Loucy (cell line): ENCODE results near the gene FOXF1.

Source experiments
- CTCF ChIP-seq: fragments of 200-600 bp; sonication (generic); conservative IDR thresholded peaks from 2 replicates; pipeline ENCODE4 v1.5.1; 2014; ENCODE audit warnings: mild to moderate bottlenecking, antibody characterized with exemption, low read length
- EZH2phosphoT487 ChIP-seq: fragments of 200-600 bp; IDR thresholded peaks from 2 replicates; pipeline ENCODE4 v1.6.1; 2018; ENCODE audit warnings: antibody characterized with exemption, mild to moderate bottlenecking, moderate library complexity, borderline replicate concordance

DNA sequence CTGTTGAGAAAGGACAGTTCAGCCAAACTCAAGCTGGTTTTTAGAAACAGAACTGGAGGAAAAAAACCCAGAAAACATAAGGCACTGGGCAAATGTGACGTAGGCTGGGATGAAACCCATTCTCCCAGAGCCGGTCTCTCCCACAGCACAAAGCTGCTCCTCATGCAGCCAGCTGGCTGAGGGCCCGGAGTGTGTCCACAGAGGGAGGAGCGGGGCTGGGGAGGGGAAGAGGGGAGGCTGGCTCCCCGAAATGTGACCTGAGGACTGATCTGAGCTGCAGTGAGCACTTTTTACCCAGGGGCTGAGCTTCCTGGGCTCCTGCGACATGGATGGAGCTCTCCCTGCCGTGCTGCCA is 20.8 kb downstream of the FOXF1 start:
- TF ChIP-seq CTCF = no peak
- no peak for TF ChIP-seq EZH2phosphoT487
